Omental fat pad (tissue), 4 donors: ENCODE measurements around the gene PSMB7. TPM values are rescaled to one million over a fixed set of nuclear protein-coding genes. Genes with fewer than 3 reads are reported as not detected.

Experiments
- ATAC-seq: fragments of 150-250 bp; one replicate; pipeline ENCODE4 v1.9.1; 2016; ENCODE audit warnings: mild to moderate bottlenecking, moderate library complexity; ENCODE audit not compliant: low FRiP score
- DNase-seq: peaks from one replicate; pipeline ENCODE4 v3.0.0-alpha.2; 2019; ENCODE audit warnings: low spot score
- CTCF ChIP-seq, 3 donors: fragments of 450-650 bp; IDR thresholded peaks; one replicate each; pipeline ENCODE4 v1.5.1; 2016 to 2017; ENCODE audit warnings: antibody characterized with exemption in 3 of 3, mild to moderate bottlenecking in 3 of 3, moderate library complexity in 2 of 3
- total RNA-seq, 4 donors: library from RNA; depleted of rRNA; stranded (reverse); fragments of >200 nt; gene quantifications; one replicate each; pipeline ENCODE4 v1.1.0, GENCODE V29; 2016

PSMB7 gene
- total RNA-seq, 4 donors from 2014 or later = 172 to 200 (median 187) TPM

GRCh38 chr9:124455820-124456219, 40.6 kb upstream of the PSMB7 start:
- ATAC-seq (no peak), DNase-seq (no peak)
- TF ChIP-seq CTCF (IDR thresholded peaks at IDR 0.05) = no peak

GRCh38 chr9:124454791-124455443, 39.7 kb upstream of the PSMB7 start:
- DNase-seq (no peak), ATAC-seq (no peak)
- no peak for TF ChIP-seq CTCF (IDR thresholded peaks at IDR 0.05)

GRCh38 chr9:124454296-124454695, 39.1 kb upstream of the PSMB7 start:
- no peak for ATAC-seq
- TF ChIP-seq CTCF (IDR thresholded peaks at IDR 0.05) = no peak
- no peak for DNase-seq

- no peak for TF ChIP-seq CTCF (IDR thresholded peaks at IDR 0.05)
- DNase-seq (no peak), ATAC-seq (no peak)
These were observed 38.4 kb upstream of the PSMB7 start for GRCh38 chr9:124453586-124454191.

- no peak for ATAC-seq
- TF ChIP-seq CTCF (IDR thresholded peaks at IDR 0.05) = no peak
These were observed 37.8 kb upstream of the PSMB7 start for GRCh38 chr9:124452841-124453585.

GRCh38 chr9:124452326-124452725, 37.1 kb upstream of the PSMB7 start:
- ATAC-seq (no peak), DNase-seq (no peak)
- no peak for TF ChIP-seq CTCF (IDR thresholded peaks at IDR 0.05)

More at GRCh38 chr9:124452841-124453585, 37.8 kb upstream of the PSMB7 start:
- no peak for DNase-seq
